Measurements from ENCODE around the gene KCND2. TPM values are rescaled to one million over a fixed set of nuclear protein-coding genes. Genes with fewer than 3 reads are reported as not detected.

The KCND2 gene
- total RNA-seq, 1 donor from 2014 or later: 0.61 TPM

DNA sequence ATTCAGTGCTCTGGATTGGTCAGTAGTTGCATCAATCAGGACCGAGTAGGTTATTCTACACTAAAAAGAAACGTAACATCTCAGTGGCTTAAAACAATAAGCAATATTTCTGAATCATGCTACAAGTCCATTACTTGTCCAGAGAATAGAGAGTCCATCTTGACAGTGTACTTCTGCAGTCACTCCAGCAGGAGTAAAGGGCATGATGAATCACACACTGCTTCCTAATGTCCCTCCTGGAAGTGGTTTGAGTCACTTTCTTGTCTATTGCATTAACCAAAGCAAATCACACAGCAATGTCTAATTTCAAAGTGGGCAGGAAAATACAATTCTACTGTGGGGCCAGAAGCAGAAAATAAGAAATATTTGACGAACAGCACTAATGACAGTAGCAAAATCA lies 460.2 kb downstream of the KCND2 start:
- Mint-ChIP-seq H3K4me1 (no peaks in the 10 kb centered on the region), H3K27ac (ENCODE audit: unreplicated experiment) (no peak overlapping the region), H3K9me3 (peaks cover 5% of the 10 kb centered on the region), H3K4me3 (no peak overlapping the region), H3K27me3 (ENCODE audit: low read depth) (no peaks in the 10 kb centered on the region), H3K36me3 (ENCODE audit: low read depth) (no peaks in the 10 kb centered on the region)
- DNase-seq (ENCODE audit: low read depth, low spot score): no peak
- TF ChIP-seq, protein P1, sequence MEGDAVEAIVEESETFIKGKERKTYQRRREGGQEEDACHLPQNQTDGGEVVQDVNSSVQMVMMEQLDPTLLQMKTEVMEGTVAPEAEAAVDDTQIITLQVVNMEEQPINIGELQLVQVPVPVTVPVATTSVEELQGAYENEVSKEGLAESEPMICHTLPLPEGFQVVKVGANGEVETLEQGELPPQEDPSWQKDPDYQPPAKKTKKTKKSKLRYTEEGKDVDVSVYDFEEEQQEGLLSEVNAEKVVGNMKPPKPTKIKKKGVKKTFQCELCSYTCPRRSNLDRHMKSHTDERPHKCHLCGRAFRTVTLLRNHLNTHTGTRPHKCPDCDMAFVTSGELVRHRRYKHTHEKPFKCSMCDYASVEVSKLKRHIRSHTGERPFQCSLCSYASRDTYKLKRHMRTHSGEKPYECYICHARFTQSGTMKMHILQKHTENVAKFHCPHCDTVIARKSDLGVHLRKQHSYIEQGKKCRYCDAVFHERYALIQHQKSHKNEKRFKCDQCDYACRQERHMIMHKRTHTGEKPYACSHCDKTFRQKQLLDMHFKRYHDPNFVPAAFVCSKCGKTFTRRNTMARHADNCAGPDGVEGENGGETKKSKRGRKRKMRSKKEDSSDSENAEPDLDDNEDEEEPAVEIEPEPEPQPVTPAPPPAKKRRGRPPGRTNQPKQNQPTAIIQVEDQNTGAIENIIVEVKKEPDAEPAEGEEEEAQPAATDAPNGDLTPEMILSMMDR (conservative IDR thresholded peaks at IDR 0.05): no peak

GRCh38 chr7:120733835-120734234 lies 460.9 kb downstream of the KCND2 start:
- no peak overlapping the region for H3K4me3 Mint-ChIP-seq
- TF ChIP-seq, protein P1 (conservative IDR thresholded peaks at IDR 0.05): no peak
- no peak overlapping the region for H3K27ac Mint-ChIP-seq (ENCODE audit: unreplicated experiment)
- H3K4me1 Mint-ChIP-seq: no peaks in the 10 kb centered on the region
- H3K27me3 Mint-ChIP-seq (ENCODE audit: low read depth): no peaks in the 10 kb centered on the region
- peaks cover 5% of the 10 kb centered on the region for H3K9me3 Mint-ChIP-seq
- H3K36me3 Mint-ChIP-seq (ENCODE audit: low read depth): no peaks in the 10 kb centered on the region
- DNase-seq (ENCODE audit: low read depth, low spot score): no peak

DNA sequence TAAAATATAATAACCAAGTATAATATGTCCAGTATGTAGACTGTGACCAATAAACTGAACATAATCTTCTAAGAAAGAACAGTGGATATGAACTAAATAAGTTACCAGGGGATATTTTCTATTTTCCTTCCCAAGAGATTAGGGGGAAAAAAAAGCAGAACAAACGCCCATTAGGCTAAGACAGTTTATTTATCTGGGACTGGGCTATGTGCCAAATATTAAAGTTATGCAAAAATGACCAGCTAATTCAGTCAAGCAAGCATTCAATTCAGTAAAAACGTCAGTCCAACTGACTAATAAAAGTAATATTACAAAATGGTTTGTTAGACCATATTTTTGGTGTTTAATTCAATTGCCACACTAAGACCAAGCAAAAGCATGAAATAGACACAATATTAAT lies 462.8 kb downstream of the KCND2 start:
- H3K36me3 Mint-ChIP-seq (ENCODE audit: low read depth): no peaks in the 10 kb centered on the region
- H3K27ac Mint-ChIP-seq (ENCODE audit: unreplicated experiment): no peak overlapping the region
- H3K4me3 Mint-ChIP-seq: no peak overlapping the region
- H3K27me3 Mint-ChIP-seq (ENCODE audit: low read depth): no peaks in the 10 kb centered on the region
- no peak for DNase-seq (ENCODE audit: low read depth, low spot score)
- peaks cover 5% of the 10 kb centered on the region for H3K9me3 Mint-ChIP-seq
- TF ChIP-seq, protein P1 (conservative IDR thresholded peaks at IDR 0.05): no peak
- peaks cover 5% of the 10 kb centered on the region for H3K4me1 Mint-ChIP-seq

GRCh38 chr7:120738816-120739215 lies 465.8 kb downstream of the KCND2 start:
- Mint-ChIP-seq H3K36me3 (ENCODE audit: low read depth) (no peaks in the 10 kb centered on the region), H3K9me3 (no peaks in the 10 kb centered on the region), H3K27me3 (ENCODE audit: low read depth) (no peaks in the 10 kb centered on the region), H3K27ac (ENCODE audit: unreplicated experiment) (no peak overlapping the region), H3K4me1 (peaks cover 25% of the 10 kb centered on the region), H3K4me3 (no peak overlapping the region)
- DNase-seq (ENCODE audit: low read depth, low spot score): no peak
- TF ChIP-seq, protein P1 (conservative IDR thresholded peaks at IDR 0.05): no peak

DNA sequence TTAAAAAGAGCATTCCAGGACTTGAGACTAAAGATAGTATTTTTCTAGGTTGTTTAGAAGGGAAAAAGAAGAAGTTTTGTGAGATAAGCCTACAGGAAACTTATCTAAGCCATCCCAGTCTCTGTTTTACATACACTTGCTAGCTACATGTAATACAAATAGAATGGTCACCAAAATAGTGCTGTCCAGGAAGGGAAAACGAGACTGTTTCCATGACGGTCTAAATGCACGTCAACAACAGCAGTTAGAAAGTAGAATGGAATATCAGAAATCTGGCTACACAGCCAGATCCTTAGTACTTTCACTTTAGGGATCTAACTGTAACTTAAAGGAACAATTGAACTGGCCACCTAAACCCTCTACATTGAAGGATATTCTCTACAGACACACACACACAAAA lies 467.4 kb downstream of the KCND2 start:
- no peaks in the 10 kb centered on the region for H3K9me3 Mint-ChIP-seq
- H3K27me3 Mint-ChIP-seq (ENCODE audit: low read depth): no peaks in the 10 kb centered on the region
- H3K27ac Mint-ChIP-seq (ENCODE audit: unreplicated experiment): no peak overlapping the region
- peaks cover 25% of the 10 kb centered on the region for H3K4me1 Mint-ChIP-seq
- no peak overlapping the region for H3K4me3 Mint-ChIP-seq
- TF ChIP-seq, protein P1 (conservative IDR thresholded peaks at IDR 0.05): no peak
- H3K36me3 Mint-ChIP-seq (ENCODE audit: low read depth): no peaks in the 10 kb centered on the region
- no peak for DNase-seq (ENCODE audit: low read depth, low spot score)

Measured in neural crest cell (in vitro differentiated cells).